ENCODE measurements around the gene DUSP23.

The DUSP23 gene

GRCh38 chr1:159751031-159751430 lies 29.7 kb upstream of the DUSP23 start:
- no peak overlapping the region for H2AK5ac ChIP-seq (ENCODE audit: low read length, severe bottlenecking)
- no peak overlapping the region for H2BK12ac ChIP-seq (ENCODE audit: low read length in 2 of 2)
- H3K4ac ChIP-seq (ENCODE audit: low read depth in 1 of 2, low read length in 2 of 2), result no peak overlapping the region
- H3K4me3 ChIP-seq (ENCODE audit: insufficient read depth in 1 of 2, low read depth in 1 of 2, low read length in 2 of 2), result no peak overlapping the region
- H4K91ac ChIP-seq (ENCODE audit: low read length), result no peak overlapping the region
- no peak overlapping the region for H2AFZ ChIP-seq (ENCODE audit: low read depth, low read length)
- H3K14ac ChIP-seq (ENCODE audit: low read length in 2 of 2), result no peak overlapping the region
- H3K27me3 ChIP-seq (ENCODE audit: control insufficient read depth in 1 of 2, insufficient read depth in 1 of 2, low read length in 2 of 2), result no peaks in the 10 kb centered on the region
- H2BK120ac ChIP-seq (ENCODE audit: low read depth, low read length), result no peak overlapping the region
- no peaks in the 10 kb centered on the region for H3K4me1 ChIP-seq (ENCODE audit: control insufficient read depth, insufficient read depth, low read depth, low read length)
- H3K4me2 ChIP-seq (ENCODE audit: low read length, poor library complexity, severe bottlenecking), result no peak overlapping the region
- H2BK15ac ChIP-seq (ENCODE audit: low read depth, poor library complexity, severe bottlenecking), result no peak overlapping the region
- H3K27ac ChIP-seq (ENCODE audit: low read length, poor library complexity, severe bottlenecking), result no peak overlapping the region
- no peaks in the 10 kb centered on the region for H3K79me1 ChIP-seq (replicated peaks; ENCODE audit: low read length, poor library complexity, severe bottlenecking)
- H3K36me3 ChIP-seq (ENCODE audit: control insufficient read depth in 1 of 2, insufficient read depth in 2 of 2, low read depth in 1 of 2, low read length in 2 of 2), result no peaks in the 10 kb centered on the region
- H3K18ac ChIP-seq (ENCODE audit: low read depth in 1 of 2, low read length in 2 of 2), result no peak overlapping the region
- no peak overlapping the region for H3K9ac ChIP-seq (ENCODE audit: low read length)
- no peak overlapping the region for H3K23ac ChIP-seq (ENCODE audit: low read length in 2 of 2)
- DNase-seq, result no peak
- H3K9me3 ChIP-seq (ENCODE audit: control insufficient read depth, low read length), result no peaks in the 10 kb centered on the region
- no peak overlapping the region for H4K8ac ChIP-seq (ENCODE audit: low read length)
- no peak overlapping the region for H2BK5ac ChIP-seq (ENCODE audit: low read depth, low read length, poor library complexity, severe bottlenecking)

DNA sequence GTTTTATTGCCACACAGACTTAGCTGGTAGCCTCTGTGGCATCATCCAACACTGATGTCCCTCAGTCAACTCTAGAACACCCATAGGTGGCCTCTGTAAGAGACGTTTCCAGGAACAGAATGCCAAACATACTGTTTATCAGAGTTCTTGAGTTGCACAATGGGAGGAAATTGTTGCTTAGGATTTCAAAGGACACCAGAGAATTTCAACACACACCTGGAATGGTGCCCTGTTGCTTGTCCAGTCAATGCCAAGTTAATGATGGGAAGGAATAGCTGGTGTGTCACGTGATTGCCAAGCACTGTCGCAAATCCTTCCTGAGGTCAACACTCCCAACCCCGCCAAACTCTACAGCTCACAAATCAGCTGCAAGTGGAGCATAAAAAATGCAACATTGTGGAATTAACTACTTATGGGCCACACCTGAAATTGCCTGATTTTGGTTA lies 28.6 kb upstream of the DUSP23 start:
- H4K91ac ChIP-seq (ENCODE audit: low read length), result no peak overlapping the region
- H2AK5ac ChIP-seq (ENCODE audit: low read length, severe bottlenecking), result no peak overlapping the region
- H4K8ac ChIP-seq (ENCODE audit: low read length), result no peak overlapping the region
- no peak overlapping the region for H3K23ac ChIP-seq (ENCODE audit: low read length in 2 of 2)
- H3K18ac ChIP-seq (ENCODE audit: low read depth in 1 of 2, low read length in 2 of 2), result no peak overlapping the region
- H3K27ac ChIP-seq (ENCODE audit: low read length, poor library complexity, severe bottlenecking), result no peak overlapping the region
- no peaks in the 10 kb centered on the region for H3K79me1 ChIP-seq (replicated peaks; ENCODE audit: low read length, poor library complexity, severe bottlenecking)
- no peaks in the 10 kb centered on the region for H3K4me1 ChIP-seq (ENCODE audit: control insufficient read depth, insufficient read depth, low read depth, low read length)
- H3K36me3 ChIP-seq (ENCODE audit: control insufficient read depth in 1 of 2, insufficient read depth in 2 of 2, low read depth in 1 of 2, low read length in 2 of 2), result no peaks in the 10 kb centered on the region
- no peak for DNase-seq
- H3K4me2 ChIP-seq (ENCODE audit: low read length, poor library complexity, severe bottlenecking), result no peak overlapping the region
- 67% methylated on average over 2 of the region's 4 CpGs for WGBS
- H3K4me3 ChIP-seq (ENCODE audit: insufficient read depth in 1 of 2, low read depth in 1 of 2, low read length in 2 of 2), result no peak overlapping the region
- no peak overlapping the region for H2BK12ac ChIP-seq (ENCODE audit: low read length in 2 of 2)
- H3K4ac ChIP-seq (ENCODE audit: low read depth in 1 of 2, low read length in 2 of 2), result no peak overlapping the region
- no peak overlapping the region for H2AFZ ChIP-seq (ENCODE audit: low read depth, low read length)
- H2BK120ac ChIP-seq (ENCODE audit: low read depth, low read length), result no peak overlapping the region
- H3K9ac ChIP-seq (ENCODE audit: low read length), result no peak overlapping the region
- no peak overlapping the region for H3K14ac ChIP-seq (ENCODE audit: low read length in 2 of 2)
- H2BK15ac ChIP-seq (ENCODE audit: low read depth, poor library complexity, severe bottlenecking), result no peak overlapping the region
- no peaks in the 10 kb centered on the region for H3K27me3 ChIP-seq (ENCODE audit: control insufficient read depth in 1 of 2, insufficient read depth in 1 of 2, low read length in 2 of 2)
- H3K9me3 ChIP-seq (ENCODE audit: control insufficient read depth, low read length), result no peaks in the 10 kb centered on the region
- H2BK5ac ChIP-seq (ENCODE audit: low read depth, low read length, poor library complexity, severe bottlenecking), result no peak overlapping the region

DNA sequence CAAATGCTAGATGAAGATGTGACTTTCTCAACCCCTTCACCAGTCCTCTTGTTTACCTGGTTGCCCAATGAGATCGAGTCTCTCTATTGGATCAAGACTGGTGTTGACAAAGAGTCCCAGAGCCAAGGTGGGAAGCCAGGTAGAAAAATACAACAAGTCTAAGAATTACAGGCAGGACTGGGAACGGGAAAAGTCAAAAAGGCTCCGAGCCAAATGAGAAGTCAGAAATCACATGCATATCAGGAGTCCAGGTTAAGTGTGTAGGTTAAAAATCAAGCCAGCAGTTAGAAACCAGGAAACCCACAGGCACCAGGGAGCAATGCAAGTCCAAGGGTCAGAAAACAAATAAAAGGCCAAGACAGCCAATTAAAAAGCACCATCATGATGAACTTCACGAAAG lies 27.4 kb upstream of the DUSP23 start:
- Histone ChIP-seq H4K8ac (ENCODE audit: low read length) (no peak overlapping the region), H3K4ac (ENCODE audit: low read depth in 1 of 2, low read length in 2 of 2) (no peak overlapping the region), H3K27ac (ENCODE audit: low read length, poor library complexity, severe bottlenecking) (no peak overlapping the region), H2BK12ac (ENCODE audit: low read length in 2 of 2) (no peak overlapping the region), H3K9me3 (ENCODE audit: control insufficient read depth, low read length) (no peaks in the 10 kb centered on the region), H3K4me1 (ENCODE audit: control insufficient read depth, insufficient read depth, low read depth, low read length) (no peaks in the 10 kb centered on the region), H3K27me3 (ENCODE audit: control insufficient read depth in 1 of 2, insufficient read depth in 1 of 2, low read length in 2 of 2) (no peaks in the 10 kb centered on the region), H3K79me1 (replicated peaks; ENCODE audit: low read length, poor library complexity, severe bottlenecking) (no peaks in the 10 kb centered on the region), H3K23ac (ENCODE audit: low read length in 2 of 2) (no peak overlapping the region), H3K18ac (ENCODE audit: low read depth in 1 of 2, low read length in 2 of 2) (no peak overlapping the region), H4K91ac (ENCODE audit: low read length) (no peak overlapping the region), H3K36me3 (ENCODE audit: control insufficient read depth in 1 of 2, insufficient read depth in 2 of 2, low read depth in 1 of 2, low read length in 2 of 2) (no peaks in the 10 kb centered on the region), H3K14ac (ENCODE audit: low read length in 2 of 2) (no peak overlapping the region), H2BK15ac (ENCODE audit: low read depth, poor library complexity, severe bottlenecking) (no peak overlapping the region), H3K9ac (ENCODE audit: low read length) (no peak overlapping the region), H2BK5ac (ENCODE audit: low read depth, low read length, poor library complexity, severe bottlenecking) (no peak overlapping the region), H3K4me2 (ENCODE audit: low read length, poor library complexity, severe bottlenecking) (no peak overlapping the region), H2BK120ac (ENCODE audit: low read depth, low read length) (no peak overlapping the region), H2AK5ac (ENCODE audit: low read length, severe bottlenecking) (no peak overlapping the region), H2AFZ (ENCODE audit: low read depth, low read length) (no peak overlapping the region), H3K4me3 (ENCODE audit: insufficient read depth in 1 of 2, low read depth in 1 of 2, low read length in 2 of 2) (no peak overlapping the region)
- no peak for DNase-seq
- WGBS, result 68% methylated on average over 4 of the region's 4 CpGs

DNA sequence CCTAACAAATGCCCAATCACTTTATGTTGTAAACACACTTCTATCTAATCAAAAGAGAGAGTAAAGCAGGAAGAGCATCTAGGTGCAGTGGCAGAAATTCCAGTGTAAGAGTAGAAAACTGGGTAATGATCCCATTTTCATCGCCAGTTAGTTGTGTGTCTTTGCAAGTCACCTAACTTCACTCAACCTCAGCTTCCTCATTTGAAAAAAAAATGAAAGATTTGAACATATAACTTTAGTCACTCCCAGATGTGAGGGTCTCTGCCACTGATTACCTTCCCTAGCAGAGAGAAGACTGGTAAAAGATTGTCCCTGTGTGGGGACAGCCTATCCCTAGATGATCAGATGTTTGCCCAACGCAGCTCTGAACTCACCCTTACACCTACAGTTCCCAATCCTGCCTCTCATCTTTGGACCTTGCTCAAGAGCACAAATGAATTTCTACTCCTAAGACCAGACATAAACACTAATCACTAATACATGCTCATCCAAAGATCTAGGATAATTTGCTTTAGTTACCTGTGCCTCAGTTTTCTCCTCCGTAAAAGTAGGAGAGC lies 25.2 kb upstream of the DUSP23 start:
- H2BK120ac ChIP-seq (ENCODE audit: low read depth, low read length), result no peak overlapping the region
- H2BK15ac ChIP-seq (ENCODE audit: low read depth, poor library complexity, severe bottlenecking), result no peak overlapping the region
- H3K4me1 ChIP-seq (ENCODE audit: control insufficient read depth, insufficient read depth, low read depth, low read length), result no peaks in the 10 kb centered on the region
- H3K18ac ChIP-seq (ENCODE audit: low read depth in 1 of 2, low read length in 2 of 2), result no peak overlapping the region
- no peak overlapping the region for H3K23ac ChIP-seq (ENCODE audit: low read length in 2 of 2)
- H3K9ac ChIP-seq (ENCODE audit: low read length), result no peak overlapping the region
- H2BK5ac ChIP-seq (ENCODE audit: low read depth, low read length, poor library complexity, severe bottlenecking), result no peak overlapping the region
- no peaks in the 10 kb centered on the region for H3K79me1 ChIP-seq (replicated peaks; ENCODE audit: low read length, poor library complexity, severe bottlenecking)
- H3K4me2 ChIP-seq (ENCODE audit: low read length, poor library complexity, severe bottlenecking), result no peak overlapping the region
- H3K4me3 ChIP-seq (ENCODE audit: insufficient read depth in 1 of 2, low read depth in 1 of 2, low read length in 2 of 2), result no peak overlapping the region
- no peak overlapping the region for H3K4ac ChIP-seq (ENCODE audit: low read depth in 1 of 2, low read length in 2 of 2)
- no peak for DNase-seq
- no peaks in the 10 kb centered on the region for H3K27me3 ChIP-seq (ENCODE audit: control insufficient read depth in 1 of 2, insufficient read depth in 1 of 2, low read length in 2 of 2)
- no peak overlapping the region for H3K14ac ChIP-seq (ENCODE audit: low read length in 2 of 2)
- no peaks in the 10 kb centered on the region for H3K9me3 ChIP-seq (ENCODE audit: control insufficient read depth, low read length)
- no peak overlapping the region for H2BK12ac ChIP-seq (ENCODE audit: low read length in 2 of 2)
- no peaks in the 10 kb centered on the region for H3K36me3 ChIP-seq (ENCODE audit: control insufficient read depth in 1 of 2, insufficient read depth in 2 of 2, low read depth in 1 of 2, low read length in 2 of 2)
- H2AFZ ChIP-seq (ENCODE audit: low read depth, low read length), result no peak overlapping the region
- no peak overlapping the region for H2AK5ac ChIP-seq (ENCODE audit: low read length, severe bottlenecking)
- H4K8ac ChIP-seq (ENCODE audit: low read length), result no peak overlapping the region
- WGBS, result 76% methylated on average over 1 of the region's 3 CpGs
- no peak overlapping the region for H4K91ac ChIP-seq (ENCODE audit: low read length)
- H3K27ac ChIP-seq (ENCODE audit: low read length, poor library complexity, severe bottlenecking), result no peak overlapping the region

Measured in mesenchymal stem cell (in vitro differentiated cells and primary cell).